ENCODE results near the gene OR2C3.

Gene OR2C3

DNA sequence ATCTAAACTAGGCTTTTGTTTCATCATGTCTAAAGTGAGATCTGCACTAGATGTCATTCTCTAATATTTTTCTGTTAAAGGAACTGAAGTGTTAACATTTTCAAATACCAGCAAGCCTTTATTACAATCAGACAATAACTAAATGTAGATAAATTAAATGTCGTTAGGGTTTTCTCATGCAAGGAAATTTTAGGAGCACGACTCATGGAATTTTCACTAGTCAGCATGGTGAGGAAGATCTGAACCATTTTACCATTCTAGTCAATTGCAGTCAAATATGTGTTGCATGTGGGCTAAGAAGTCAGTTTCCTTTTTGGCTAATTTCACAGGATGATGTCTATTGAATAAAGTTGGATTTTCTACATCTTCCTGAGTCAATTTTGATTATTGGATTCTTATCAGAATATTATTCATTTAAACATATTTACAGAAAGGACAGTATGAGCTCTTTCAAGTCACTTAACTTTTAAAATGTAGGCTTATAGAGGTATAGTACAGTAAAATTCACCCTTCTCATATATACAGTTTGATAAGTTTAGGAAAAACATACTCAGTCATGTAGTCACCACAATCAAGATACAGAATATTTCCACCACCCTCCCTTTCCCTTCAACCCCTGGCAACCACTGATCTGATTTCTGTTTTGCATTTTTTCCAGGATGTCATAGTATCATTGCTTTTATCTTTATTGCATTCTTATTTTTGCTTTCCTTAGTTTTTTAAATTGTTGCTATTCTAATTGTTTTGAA is 21.9 kb upstream of the OR2C3 start:
- no peak overlapping the region for H3K4me3 ChIP-seq (ENCODE audit: low read length)
- TF ChIP-seq, protein P1, sequence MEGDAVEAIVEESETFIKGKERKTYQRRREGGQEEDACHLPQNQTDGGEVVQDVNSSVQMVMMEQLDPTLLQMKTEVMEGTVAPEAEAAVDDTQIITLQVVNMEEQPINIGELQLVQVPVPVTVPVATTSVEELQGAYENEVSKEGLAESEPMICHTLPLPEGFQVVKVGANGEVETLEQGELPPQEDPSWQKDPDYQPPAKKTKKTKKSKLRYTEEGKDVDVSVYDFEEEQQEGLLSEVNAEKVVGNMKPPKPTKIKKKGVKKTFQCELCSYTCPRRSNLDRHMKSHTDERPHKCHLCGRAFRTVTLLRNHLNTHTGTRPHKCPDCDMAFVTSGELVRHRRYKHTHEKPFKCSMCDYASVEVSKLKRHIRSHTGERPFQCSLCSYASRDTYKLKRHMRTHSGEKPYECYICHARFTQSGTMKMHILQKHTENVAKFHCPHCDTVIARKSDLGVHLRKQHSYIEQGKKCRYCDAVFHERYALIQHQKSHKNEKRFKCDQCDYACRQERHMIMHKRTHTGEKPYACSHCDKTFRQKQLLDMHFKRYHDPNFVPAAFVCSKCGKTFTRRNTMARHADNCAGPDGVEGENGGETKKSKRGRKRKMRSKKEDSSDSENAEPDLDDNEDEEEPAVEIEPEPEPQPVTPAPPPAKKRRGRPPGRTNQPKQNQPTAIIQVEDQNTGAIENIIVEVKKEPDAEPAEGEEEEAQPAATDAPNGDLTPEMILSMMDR (IDR thresholded peaks at IDR 0.05; ENCODE audit: insufficient read depth, low read depth, low read length, missing control alignments), result no peak
- no peak for DNase-seq (ENCODE audit: low read depth)

DNA sequence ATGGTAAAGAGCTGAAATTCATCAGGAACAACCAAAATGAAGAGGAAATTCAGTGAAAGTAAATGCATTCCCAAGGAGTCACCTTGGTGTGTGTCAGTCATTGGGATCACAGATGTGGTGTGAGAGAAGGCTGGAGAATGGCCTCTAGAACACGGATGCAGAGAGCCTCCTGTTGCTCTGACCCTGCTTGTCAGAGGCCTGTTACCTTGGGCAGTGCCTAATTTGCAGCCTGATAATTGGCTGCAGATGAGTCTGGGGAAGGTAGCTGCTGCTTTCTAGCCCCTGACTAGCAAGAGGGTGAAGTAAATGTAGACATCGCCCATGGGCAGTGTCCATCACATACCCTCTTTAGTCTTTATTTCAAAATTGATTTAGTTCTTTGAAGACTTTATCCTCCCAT is 16.0 kb upstream of the OR2C3 start:
- DNase-seq (ENCODE audit: low read depth), result no peak
- TF ChIP-seq, protein P1 (IDR thresholded peaks at IDR 0.05; ENCODE audit: insufficient read depth, low read depth, low read length, missing control alignments), result no peak

DNA sequence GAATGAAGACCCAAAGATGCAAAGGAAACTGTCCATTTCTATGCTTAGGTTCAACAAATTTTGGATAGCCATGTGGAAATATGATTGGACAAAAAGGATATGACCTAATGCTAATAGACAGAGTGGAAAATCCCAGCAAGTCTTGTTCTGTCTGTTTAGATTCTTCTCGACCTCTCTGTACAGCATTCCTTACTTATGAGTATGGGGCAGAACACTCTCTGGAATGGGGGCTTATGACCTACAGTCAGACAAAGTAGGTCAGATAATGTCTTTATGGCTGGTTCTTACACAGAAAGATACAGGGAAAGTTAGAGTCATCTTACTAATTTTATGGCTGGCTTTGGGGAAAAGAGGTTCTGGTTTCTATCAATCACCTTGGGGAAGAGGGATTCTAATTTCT is 15.5 kb upstream of the OR2C3 start:
- DNase-seq (ENCODE audit: low read depth), result no peak
- TF ChIP-seq, protein P1 (IDR thresholded peaks at IDR 0.05; ENCODE audit: insufficient read depth, low read depth, low read length, missing control alignments), result no peak
- H3K4me3 ChIP-seq (ENCODE audit: low read length), result no peak overlapping the region

More for the DNA sequence above, 16.0 kb upstream of the OR2C3 start:
- H3K4me3 ChIP-seq (ENCODE audit: low read length), result no peak overlapping the region

DNA sequence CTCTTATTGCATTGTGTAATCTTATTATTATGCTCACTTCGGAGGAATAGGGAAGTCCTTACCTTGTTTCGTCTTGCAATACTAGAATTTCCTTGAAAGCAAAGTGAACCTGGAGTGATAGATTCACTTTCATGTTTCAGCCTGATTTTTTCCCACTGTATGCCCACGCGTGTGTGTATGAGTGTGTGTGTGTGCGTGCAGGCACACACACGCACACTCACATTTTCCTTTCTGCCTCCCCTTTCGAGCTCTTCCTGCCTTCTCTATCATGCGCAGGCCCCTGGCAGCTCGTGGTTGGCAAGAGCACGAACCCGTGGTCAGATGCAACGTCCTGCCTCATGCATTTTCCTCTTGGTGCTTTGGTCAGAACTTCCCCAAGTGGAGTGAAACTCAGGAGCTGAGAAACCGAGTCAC is 12.5 kb upstream of the OR2C3 start, which contains the start of gene GCSAML:
Gene GCSAML (plus strand): TSS at position 366 of the 414 bp plus-strand sequence. CDS start 58 bp downstream, outside the sequence.
- no peak within 1 kb of the TSS for H3K4me3 ChIP-seq (ENCODE audit: low read length)
- no peak for DNase-seq (ENCODE audit: low read depth)
- TF ChIP-seq, protein P1 (IDR thresholded peaks at IDR 0.05; ENCODE audit: insufficient read depth, low read depth, low read length, missing control alignments), result no peak

DNA sequence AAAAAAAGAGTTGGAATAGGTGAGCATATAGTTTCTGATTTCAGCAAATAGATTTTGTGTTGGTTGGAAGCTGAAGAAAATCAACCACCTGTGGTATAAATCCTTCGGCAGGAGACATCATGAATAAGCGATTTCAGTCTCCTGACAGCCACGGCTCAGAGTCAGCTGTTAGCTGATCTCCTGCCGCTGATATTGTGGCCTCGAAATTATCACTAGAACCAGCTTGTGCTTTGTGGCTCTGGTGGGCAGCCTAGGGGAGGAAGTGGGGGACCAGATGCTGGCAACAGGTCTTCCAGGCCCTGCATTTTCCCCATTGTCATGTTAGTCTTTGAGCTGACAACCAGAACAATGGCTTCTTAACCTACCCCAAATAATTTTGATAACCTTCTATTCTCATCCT is 11.9 kb upstream of the OR2C3 start:
- TF ChIP-seq, protein P1 (IDR thresholded peaks at IDR 0.05; ENCODE audit: insufficient read depth, low read depth, low read length, missing control alignments), result no peak
- H3K4me3 ChIP-seq (ENCODE audit: low read length), result no peak overlapping the region
- DNase-seq (ENCODE audit: low read depth), result no peak

DNA sequence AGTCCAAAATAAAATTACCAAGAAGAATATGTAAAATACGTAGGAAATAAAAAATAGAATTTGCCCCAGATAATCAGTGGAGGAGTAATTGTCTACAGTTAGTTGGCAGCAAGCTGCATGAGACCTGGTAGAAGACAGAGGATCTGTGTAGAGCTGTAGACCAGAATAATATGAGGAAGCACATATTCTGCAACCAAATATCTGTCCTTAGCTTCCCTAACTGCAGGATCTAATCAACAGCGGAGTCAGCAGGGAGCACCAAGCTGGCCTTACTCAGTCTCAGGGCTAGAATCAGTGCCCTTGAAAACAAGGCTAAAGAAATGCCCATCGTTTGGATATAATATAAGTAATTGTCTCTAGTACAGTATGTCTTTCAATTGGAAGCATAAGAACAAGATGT is 6.6 kb upstream of the OR2C3 start:
- no peak for DNase-seq (ENCODE audit: low read depth)
- H3K4me3 ChIP-seq (ENCODE audit: low read length), result no peak overlapping the region
- TF ChIP-seq, protein P1 (IDR thresholded peaks at IDR 0.05; ENCODE audit: insufficient read depth, low read depth, low read length, missing control alignments), result no peak

DNA sequence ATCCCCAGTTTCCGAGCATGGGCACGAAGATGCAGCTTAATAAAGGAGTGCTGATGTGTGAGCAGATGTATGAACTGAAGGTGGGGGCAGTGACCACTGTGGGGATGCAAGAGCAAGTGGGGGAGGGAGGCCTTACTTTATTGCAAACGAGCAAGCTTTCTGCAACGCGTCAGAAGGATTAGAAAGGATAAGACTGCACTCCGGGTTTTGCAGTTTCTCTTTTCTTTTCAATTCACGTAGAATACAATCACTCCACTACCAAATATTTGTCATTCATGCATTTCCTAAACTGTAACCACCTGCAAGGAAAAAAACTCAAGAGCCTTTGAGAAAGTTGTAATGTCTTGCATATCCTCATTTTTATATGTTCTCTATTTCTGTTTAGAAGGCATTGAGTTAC is 4.3 kb upstream of the OR2C3 start:
- no peak overlapping the region for H3K4me3 ChIP-seq (ENCODE audit: low read length)
- TF ChIP-seq, protein P1 (IDR thresholded peaks at IDR 0.05; ENCODE audit: insufficient read depth, low read depth, low read length, missing control alignments), result no peak
- DNase-seq (ENCODE audit: low read depth), result no peak
